Right lobe of liver (tissue), 4 donors: ENCODE measurements around the gene LTC4S.

Experiments
- POLR2A ChIP-seq: fragments of 450-650 bp; IDR thresholded peaks from one replicate; pipeline ENCODE4 v1.6.1; 2017; ENCODE audit warnings: antibody characterized with exemption, mild to moderate bottlenecking
- TF ChIP-seq, protein P1 (sequence below), 4 donors: fragments of 200-600 bp in 3 of 4; fragments of 450-650 bp in 1 of 4; IDR thresholded peaks; one replicate each; pipeline versions ENCODE4 v1.5.1 to v1.8.0; 2016 to 2022; ENCODE audit warnings: antibody characterized with exemption in 4 of 4, mild to moderate bottlenecking in 2 of 4
- donor health status: DM: no; HTN: no; CAD: no.
- donor health status: DM: no; HTN: no; CAD: no.
- donor health status: DM: no; HTN: yes; CAD: no.

DNA sequence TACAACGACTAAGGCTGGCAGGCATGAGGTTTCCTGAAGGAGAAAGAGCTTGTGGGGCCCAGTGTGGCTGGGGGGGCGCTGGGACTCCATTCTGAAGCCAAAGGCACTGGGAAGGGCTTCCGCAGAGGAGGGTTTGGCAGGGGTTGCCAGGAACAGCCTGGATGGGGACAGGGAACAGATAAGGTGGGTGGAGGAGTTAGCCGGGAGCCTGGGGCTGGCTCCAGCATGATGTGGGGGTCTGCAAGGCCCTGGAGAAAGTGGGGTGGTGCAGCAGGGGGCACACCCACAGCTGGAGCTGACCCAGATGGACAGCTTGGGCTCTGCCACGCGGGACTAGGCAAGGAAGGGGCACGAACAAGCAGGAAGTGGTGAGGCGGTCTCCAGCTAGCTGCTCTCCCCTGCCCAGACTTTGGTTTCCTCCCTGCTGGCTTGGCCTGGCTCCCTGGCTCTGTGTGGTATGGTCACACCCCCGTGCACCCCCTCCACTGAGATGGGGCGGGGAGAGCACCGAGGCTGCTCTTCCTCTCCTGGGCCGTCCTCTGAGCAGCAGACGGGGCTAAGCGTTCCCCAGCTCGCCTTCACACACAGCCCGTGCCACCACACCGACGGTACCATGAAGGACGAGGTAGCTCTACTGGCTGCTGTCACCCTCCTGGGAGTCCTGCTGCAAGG is at the start of gene LTC4S:
- TF ChIP-seq, protein P1, sequence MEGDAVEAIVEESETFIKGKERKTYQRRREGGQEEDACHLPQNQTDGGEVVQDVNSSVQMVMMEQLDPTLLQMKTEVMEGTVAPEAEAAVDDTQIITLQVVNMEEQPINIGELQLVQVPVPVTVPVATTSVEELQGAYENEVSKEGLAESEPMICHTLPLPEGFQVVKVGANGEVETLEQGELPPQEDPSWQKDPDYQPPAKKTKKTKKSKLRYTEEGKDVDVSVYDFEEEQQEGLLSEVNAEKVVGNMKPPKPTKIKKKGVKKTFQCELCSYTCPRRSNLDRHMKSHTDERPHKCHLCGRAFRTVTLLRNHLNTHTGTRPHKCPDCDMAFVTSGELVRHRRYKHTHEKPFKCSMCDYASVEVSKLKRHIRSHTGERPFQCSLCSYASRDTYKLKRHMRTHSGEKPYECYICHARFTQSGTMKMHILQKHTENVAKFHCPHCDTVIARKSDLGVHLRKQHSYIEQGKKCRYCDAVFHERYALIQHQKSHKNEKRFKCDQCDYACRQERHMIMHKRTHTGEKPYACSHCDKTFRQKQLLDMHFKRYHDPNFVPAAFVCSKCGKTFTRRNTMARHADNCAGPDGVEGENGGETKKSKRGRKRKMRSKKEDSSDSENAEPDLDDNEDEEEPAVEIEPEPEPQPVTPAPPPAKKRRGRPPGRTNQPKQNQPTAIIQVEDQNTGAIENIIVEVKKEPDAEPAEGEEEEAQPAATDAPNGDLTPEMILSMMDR (IDR thresholded peaks at IDR 0.05): no peak
- TF ChIP-seq POLR2A: no peak
